HG03045 (cell line): Measurements from ENCODE around the gene PSMB5.

Source experiments
- ATAC-seq: cut with Tn5 transposase; IDR thresholded peaks from one replicate; pipeline ENCODE4 v1.9.1; 2021; ENCODE audit warnings: mild to moderate bottlenecking, moderate library complexity; ENCODE audit not compliant: unreplicated experiment

PSMB5 gene

DNA sequence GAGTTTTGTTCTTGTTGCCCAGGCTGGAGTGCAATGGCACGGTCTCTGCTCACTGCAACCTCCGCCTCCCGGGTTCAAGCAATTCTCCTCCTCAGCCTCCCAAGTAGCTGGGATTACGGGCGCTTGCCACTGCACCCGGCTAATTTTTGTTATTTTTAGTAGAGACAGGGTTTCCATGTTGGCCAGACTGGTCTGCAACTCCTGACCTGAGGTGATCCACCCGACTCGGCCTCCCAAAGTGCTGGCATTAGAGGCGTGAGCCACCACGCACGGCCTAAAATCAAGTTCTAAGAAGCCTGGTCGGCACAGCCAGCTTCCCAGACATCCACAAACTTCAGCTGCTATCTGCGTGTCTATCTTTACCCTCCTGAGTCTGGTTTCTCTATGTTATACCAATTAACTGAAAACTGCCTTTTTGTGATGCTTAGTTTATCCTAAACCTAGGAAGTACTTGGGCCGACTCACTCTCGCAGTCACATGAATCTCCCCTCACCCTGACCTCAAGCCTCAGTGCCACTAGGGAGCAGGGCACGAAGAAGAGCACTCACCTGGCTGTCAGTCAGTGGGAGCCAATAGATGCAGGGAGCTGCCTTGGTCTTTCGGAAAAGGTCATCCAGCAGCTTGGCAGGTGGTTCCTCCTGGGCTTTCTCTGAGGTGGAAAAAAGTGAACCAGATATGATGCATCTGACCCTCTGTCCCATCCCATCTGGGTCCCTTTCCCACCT is 26.0 kb upstream of the PSMB5 start:
- no peak for ATAC-seq

DNA sequence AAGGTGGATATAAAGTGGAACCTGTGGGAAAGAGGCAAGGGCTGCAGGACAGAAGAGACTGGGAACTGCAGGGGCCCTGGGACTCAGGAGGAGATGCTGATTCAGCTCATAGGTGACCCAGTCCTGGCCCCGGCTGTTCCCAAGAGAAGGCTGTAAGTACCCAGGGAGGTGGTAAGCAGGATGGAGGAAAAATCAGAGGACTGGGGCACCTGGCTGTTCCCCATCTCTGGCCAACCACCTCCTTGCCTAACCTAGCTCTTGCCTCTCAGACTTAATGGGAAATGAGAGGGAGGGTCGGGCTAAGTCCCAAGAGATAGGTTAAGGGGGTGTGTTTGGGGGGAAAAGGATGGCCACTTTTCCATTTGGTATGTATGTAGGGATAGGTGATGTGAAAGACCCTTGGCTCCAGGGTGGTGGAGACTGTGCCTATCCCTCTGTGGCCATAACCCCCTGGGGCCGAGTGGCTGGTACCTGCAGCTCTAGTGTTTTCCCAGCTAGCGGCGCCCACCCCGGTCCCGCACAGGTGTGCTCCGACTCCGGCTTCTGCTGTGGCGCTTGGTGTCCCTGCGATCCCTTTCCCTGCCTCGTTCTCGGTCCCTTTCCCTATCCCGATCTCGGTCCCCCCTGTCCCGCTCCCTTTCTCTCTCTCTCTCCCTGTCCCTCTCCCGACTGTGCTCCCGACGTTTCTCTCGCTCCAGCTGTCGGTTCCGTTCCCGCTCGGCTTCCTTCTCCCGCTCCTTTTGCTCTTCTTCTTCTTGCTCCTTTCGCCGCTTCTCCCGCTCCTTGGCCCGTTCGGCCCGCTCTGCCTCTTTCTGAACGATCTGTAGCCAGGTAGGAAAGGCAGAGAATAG is 24.2 kb upstream of the PSMB5 start:
- no peak for ATAC-seq

DNA sequence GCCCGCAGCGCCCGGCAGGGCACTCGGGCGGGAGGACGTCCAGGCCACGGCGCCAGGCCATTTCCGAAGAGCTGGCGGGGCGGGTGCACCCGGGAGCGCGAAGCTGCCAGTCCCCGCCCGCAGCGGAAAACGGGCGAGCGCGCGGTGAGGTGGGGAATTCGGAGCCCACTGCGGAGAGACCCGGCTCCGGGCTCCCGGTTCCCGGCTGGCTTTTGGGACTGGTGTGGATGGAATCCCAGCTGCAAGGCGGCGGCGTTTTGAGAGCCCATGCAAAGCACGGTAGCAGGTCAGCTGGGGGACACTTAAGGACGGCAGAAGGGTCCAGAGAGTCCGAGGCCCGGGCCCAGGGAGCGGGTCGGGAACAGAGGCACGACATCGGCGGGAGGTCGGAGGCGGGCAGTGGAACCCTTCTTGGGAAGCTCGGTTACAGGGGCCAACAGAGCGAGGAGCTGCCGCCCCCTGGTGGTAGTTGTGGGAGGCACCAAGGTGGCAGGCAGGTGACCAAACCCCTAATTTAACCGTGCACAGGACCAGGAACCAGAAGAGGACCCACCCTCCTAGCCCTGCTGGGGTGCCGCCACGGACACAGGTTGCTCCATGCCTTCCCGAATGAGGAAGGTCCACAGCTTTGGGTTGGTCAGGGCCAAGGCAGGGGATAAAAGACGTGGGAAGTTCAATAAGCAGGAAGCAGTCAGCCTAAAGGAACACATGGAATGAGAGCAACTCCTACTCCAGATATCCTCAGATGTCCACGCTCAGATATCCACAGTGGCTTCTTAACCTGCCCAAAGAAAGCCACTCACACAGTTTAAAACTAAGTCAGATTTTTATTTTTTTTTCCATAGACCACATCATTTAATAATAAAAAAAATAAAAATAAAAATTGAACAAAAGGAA is 23.3 kb upstream of the PSMB5 start:
- peak; percentile 55 for ATAC-seq

DNA sequence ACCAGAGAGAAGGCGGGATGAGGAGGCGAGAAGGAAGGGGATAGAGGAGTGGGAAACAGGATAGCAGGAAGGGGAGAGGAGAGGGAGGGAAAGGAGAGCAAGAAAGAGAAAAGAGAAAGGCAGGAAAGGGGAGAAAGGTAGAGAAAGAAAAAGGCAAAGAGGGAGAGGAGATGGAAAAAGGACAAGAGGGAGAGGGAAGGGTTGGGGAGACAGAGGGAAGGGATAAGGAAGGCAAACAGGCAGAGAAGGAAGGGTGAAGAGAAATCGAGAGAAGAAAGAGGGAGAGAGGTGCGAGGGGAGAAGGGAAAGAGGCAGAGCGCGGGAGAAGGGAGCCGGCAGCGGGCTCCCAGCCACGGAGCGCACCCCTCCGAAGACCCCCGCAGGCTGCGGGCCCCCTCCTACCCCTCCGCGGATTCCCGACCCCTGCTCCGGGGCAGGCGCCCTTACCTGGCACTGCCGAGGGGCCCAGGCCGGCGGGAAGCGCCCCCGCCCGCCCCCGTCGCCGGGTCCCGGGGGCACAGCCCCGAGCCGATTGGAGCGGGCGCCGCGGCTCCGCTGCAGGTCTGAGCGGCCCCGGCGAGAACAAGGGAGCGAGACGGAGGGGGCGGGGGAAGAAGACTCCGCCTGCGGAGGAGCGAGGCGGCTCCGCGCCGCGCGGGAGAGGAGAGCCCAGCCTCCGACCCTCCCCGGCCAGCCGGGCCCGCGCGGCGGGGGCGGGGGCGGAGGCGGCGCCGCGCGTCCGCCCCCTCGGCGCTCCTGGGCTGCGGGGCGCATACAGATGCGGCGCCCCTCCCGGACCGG is 22.5 kb upstream of the PSMB5 start, which contains the start of gene CDH24:
Gene CDH24 (minus strand): TSS at position 565 of the 801 bp plus-strand sequence. CDS start 1,787 bp downstream, outside the sequence.
- ATAC-seq: peak; percentile 52

DNA sequence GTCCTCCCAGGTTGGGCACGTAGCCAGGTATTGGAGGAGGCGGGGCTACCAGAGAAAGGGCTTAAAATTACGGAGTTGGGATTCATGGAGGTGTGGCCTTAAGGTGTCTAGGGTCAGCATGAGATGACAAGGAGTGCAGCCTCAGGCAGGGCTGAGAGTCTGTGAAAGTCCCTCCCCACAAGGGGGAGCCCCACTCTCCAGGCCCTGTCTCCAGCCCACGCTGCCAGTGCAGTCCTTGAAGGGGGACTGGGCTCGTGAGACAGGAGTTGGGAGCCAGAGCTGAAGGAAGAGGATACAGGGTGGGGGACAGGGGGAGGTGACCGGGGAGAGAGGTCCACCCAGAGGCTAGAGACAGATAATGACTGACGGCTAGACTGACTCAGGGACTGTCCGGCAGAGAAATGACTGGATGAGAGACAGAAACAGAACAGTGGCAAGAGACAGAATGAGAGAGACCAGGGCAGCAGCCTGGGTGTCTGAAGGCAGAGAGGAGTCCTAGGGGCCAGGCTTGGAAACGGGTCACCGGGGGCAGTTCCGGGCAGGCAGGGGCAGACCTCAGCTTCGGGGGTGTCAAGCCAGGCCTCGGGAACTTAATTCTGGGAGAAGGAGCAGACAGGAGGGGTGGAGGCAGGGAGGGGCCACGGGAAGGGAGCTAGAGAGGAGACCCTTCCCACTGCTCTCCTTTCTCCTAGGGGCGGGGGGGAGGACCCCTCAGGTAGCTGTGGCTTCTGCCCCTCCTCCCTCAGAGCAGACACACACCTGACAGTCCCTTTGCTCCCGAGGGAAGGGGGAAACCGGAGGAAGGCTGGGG is 21.6 kb upstream of the PSMB5 start:
- ATAC-seq: peak; percentile 52

DNA sequence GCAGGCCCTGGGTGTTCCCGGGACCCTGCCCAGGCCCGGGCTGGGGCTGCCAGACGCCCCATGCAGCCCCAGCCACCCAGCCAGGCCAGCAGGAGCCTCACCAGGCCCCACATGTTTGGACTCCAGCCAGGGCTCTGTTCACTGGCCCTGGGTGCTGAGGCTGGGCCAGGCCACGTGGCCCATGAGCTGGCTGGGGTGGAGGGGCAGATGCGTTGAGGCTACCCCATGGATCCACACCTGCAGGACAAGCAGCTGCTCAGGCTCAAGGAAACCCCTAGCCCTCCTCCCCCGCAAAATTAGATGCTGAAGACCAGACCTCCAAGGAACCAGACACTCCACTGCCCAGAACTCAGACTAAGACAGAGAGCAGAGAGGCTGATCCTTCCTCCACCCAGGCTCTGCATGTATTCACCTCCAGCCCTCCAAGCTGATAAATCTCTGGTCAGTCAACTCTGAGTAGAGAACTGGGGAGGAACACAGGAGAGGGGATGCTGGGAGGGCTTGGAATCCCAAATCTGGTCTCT is 21.0 kb upstream of the PSMB5 start:
- no peak for ATAC-seq

DNA sequence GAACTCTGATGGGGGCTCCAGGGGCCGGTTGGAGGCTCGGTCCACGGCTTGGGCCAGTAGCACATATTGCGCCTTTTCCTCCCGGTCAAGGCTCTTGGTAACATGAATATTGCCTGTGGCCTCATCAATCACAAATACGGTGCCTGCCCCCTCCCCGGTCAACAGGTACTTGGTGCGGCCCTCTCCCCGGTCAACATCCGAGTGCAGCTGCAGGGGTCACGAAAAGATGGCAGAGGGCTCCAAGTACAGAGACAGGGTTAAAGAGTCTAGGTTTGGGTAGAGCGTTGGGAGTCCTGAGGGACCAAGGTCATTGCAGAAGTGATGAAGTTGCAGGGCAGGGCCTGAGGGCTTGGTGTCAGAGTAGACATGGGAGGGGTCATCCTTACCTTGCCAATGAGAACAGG is 20.4 kb upstream of the PSMB5 start:
- ATAC-seq: no peak

DNA sequence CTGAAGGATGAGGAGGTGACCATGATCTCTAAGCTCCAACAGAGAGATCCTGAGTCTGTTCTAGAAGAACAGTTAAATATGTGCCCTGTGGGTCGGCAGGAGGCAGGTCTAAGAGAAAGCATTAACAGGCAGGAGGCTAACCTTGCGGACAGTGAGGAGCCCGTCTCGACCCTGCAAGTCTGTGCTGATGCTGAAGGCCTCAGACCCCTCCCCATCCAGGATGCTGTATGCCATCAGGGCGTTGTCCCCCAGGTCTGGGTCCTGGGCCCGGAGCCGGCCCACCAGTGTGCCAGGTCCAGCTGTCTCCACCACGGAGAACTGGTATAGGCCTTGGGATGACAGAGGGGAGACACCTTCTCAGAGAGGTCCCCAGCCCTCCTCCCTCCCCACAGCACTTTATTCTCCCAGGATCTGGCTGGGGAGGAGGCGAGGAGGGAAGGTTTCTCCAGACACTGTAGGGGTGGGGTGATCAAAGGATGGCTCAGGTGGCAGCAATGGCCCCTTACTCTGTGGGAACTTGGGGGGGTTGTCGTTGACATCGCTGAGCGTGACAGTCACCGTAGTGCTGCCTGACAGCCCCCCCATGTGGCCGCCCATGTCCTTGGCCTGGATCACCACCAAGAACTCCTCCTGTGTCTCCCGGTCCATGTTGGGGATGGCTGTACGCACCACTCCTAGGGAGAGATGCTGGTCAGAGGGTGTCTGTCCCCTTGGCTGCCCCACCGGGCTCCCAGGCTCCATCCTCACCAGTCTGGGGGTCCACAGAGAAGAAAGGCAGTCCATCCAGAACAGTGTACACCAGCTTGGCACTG is 19.5 kb upstream of the PSMB5 start:
- no peak for ATAC-seq

DNA sequence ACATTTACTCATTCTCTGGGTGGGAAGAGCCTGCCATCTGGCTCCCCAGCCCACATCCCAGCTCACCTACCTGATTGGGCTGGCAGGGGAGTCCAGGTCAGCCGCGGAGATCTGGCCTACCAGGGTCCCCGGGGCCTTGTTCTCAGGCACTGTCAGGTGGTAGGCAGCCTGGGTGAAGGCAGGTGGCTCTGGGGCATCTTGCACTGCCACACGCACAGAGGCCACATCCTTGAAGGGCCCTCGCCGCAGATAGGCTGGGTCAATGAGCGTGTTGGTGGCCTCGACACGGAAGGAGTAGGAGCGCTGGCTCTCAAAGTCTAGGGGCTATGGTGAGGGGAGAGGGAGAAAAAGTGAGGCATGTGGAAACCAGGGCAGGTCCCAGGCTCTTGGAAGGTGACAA is 18.7 kb upstream of the PSMB5 start:
- no peak for ATAC-seq

DNA sequence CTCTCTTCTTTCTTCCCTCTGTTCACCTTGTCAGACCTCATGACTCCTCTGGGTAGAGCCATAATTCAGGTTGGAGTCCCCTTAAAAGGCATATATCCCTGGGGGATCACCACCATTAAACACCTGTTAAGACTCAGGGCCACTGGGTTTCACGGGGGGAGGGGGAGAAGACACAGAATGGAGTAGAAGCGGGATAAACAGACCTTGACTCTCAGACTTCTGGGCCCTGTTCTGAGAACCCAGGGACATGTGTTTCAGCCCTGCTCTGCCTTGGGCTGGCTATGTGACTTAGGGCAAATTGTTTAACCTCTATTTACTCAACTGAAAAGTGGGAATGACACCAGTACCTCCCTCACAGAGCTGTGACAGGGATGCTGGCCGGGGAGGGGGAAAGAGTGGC is 18.0 kb upstream of the PSMB5 start:
- ATAC-seq: no peak

DNA sequence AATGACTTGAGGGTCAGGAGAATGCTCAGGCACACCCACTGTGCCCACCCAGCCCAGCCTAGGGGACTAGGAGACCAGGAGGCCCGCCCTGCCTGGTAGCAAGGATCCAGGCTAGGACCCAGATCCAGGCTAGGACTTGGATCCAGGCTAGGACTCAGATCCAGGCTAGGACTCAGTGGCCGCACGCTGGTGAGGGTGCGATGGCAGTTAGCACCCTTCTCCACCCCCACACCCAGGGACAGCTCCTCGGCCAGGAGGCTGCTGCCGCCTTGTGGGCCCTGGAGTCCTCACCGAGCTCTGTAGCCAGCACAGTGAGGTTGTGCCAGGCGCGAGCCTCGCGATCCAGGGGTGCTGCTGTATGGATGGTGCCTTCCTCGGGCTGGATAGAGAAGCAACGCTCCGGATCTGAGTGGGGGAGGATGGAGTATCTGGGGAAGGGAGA is 17.5 kb upstream of the PSMB5 start:
- no peak for ATAC-seq

DNA sequence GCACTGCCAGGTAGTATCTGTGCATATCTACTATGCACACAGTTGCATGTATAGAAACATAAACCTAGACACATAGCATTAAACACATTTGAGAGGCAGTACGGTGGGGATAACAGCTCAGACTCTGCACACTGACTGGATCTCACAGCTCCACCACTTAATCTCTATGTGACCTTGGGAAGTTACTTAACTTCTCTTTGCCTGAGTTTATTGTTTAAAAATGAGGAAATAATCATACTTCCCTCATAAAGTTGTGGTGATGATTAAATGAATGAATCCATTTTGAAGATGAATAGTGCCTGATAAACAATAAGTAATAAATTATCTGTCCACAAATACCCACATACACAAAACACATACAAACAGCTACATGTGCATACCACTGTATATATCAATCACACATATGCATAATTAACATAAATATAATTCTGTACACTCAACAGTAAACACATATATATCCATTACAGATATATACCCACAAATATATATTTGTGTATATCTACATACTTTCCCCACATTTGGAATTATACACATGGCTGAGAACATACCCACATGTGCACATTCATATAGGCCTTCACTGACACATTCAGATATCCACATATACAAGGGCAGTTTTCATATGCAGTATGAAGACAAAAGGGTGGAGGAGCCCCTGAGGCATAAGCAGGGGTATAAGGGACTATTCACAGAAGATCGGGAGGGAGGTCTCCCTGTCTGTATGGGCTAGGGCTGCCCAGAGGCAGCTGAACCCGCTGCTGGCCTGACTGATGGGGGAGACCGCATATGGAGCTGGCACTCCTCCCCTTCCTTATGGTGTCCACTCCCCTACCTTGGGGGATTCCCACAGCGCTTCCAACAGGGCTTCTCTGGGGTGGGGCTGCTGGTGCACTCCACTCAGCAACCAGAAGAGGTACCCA is 16.7 kb upstream of the PSMB5 start:
- ATAC-seq: no peak

DNA sequence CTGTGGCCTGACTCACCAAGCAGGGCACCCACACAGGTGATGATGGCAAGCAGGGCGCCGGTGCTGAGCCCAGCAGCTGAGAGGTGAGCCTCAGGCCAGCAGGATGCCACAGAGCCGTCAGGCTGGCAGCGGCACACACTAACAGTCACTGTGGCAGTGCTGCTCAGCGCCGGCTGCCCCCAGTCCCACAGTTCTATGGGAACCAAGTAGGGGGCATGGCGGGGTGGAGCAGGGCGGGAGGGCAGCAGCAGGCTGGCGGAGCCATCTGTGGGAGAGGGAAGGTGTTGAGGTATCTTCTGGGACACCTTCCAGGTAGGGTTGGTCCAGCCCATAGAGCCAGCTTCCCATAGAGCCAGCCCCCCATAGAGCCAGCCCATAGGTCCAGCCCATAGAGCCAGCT is 14.3 kb upstream of the PSMB5 start:
- ATAC-seq: no peak

DNA sequence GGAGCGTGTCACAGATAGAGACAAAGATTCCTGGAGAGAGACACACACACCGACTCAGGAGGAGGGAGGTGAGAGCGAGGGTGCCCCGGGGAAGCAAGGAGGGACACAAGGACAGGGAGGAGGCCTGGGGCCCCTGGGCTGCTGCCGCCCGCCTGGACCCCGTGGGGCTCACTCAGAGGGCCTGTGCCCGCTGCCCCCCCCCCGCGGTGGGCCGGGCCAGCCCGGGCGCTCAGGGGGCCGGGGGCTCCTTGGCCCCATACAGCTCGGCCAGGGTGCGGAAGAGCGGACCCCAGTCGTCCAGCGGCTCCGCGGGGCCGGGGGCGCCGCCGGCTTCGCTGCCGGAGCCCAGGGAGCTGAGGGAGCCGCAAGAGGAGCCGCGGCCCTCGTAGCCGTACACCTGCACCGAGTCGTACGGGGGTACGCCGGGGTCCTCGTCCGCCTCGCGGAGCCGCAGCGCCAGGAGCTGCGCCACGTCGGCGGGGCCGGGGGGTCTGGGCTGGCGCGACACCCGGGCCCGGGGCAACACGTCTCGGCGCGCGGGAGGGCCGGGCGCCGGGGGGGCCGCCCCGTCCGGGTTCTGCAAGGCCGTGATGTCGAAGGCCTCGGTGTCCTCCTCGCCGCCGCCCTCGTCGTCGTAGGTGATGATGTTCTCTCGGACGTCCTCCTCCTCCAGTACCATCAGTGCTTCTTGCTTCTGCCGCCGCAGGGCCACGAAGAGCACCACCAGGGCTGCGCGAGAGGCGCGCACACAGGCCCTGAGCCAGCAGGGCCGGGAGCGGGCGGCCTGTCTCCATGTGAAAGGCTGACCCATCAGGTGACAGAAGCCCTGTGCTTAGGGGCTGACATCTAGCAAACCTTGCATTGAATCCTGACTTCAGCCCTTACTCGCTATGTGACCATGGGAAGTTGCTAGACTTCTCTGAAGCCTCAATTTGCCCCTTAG is 13.3 kb upstream of the PSMB5 start:
- ATAC-seq: no peak

DNA sequence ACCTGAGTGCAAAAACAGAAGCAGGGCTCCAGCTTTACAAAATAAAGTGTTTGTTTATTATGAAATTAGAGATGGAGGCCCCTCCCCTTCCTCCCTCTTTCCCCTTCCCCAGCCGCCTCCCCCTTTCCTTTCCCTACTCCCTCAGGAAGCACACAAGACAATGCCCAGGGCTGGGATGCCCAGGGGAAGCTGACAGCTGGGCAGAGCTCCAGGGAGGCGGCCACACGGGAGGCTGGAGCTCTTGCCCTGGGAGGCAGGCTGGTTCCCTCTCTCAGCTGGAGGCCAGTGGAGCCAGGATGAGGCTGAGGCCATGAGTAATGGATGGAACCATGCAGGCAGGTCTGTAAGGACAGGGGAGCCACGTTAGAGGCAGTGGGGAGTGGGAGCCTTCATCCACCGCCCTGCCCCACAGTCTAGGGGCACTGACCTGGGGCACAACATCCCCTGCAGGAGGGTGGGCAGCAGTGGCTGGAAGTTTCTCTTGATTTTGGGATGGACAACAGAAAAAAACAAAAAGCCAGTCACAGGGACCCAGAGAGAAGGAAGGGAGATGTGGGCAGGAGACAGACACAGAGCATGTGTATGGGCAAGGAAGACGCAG is 12.4 kb upstream of the PSMB5 start:
- no peak for ATAC-seq
